ENCODE results near the gene CUL3. TPM values are rescaled to one million over a fixed set of nuclear protein-coding genes. Genes with fewer than 3 reads are reported as not detected.

Gene CUL3
- total RNA-seq, 1 donor from 2014 or later, result 196 TPM

DNA sequence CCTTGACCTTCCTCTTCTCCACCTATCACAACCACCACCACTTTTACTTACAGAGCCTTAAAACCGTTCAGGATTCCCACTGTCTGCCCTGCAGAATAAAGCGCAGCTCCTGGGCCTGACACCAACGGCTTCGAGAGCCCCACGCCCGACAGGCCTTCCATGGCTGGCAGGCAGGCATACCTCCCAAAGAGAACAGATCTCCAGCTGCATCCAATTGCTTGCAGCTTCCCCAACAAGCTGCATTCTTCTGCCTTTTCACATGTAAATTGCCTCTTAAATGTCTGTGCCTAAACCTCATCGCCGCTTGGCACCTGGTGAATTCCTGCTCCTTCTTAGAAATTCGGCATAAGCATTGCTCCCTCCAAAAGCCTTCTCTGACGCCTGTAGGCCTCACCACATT is 151.7 kb downstream of the CUL3 start:
- no peak for TF ChIP-seq EZH2phosphoT487 (IDR thresholded peaks at IDR 0.05)
- TF ChIP-seq EZH2 (IDR thresholded peaks at IDR 0.05), result no peak
- TF ChIP-seq CTCF (IDR thresholded peaks at IDR 0.05), result no peak
- no peak overlapping the region for H3K4me3 ChIP-seq
- H3F3A ChIP-seq (ENCODE audit: low read depth), result peaks cover 3% of the 10 kb centered on the region
- H3K4me3 Mint-ChIP-seq, result peak overlapping the region; percentile 37
- no peak overlapping the region for H3K27ac Mint-ChIP-seq
- H3K27me3 Mint-ChIP-seq (ENCODE audit: insufficient read depth, low read depth), result peaks cover 20% of the 10 kb centered on the region
- peaks cover 22% of the 10 kb centered on the region for H3K9me3 Mint-ChIP-seq
- H3K4me1 Mint-ChIP-seq, result peaks cover 11% of the 10 kb centered on the region
- H3K9ac ChIP-seq, result no peak overlapping the region
- H3K9me3 ChIP-seq (ENCODE audit: low read depth), result no peaks in the 10 kb centered on the region
- peak overlapping the region; percentile 90 for H2AFZ ChIP-seq (replicated peaks)
- H4K20me1 ChIP-seq (ENCODE audit: low read depth), result no peaks in the 10 kb centered on the region
- no peaks in the 10 kb centered on the region for H3K79me2 ChIP-seq (ENCODE audit: low read depth)
- H3K27ac ChIP-seq, result no peak overlapping the region
- DNase-seq (ENCODE audit: low spot score), result peak; percentile 86
- H3K4me2 ChIP-seq, result no peak overlapping the region
- H3K36me3 Mint-ChIP-seq, result no peaks in the 10 kb centered on the region
- no peaks in the 10 kb centered on the region for H3K27me3 ChIP-seq
- H3K36me3 ChIP-seq, result no peaks in the 10 kb centered on the region
- peaks cover 3% of the 10 kb centered on the region for H3K4me1 ChIP-seq

DNA sequence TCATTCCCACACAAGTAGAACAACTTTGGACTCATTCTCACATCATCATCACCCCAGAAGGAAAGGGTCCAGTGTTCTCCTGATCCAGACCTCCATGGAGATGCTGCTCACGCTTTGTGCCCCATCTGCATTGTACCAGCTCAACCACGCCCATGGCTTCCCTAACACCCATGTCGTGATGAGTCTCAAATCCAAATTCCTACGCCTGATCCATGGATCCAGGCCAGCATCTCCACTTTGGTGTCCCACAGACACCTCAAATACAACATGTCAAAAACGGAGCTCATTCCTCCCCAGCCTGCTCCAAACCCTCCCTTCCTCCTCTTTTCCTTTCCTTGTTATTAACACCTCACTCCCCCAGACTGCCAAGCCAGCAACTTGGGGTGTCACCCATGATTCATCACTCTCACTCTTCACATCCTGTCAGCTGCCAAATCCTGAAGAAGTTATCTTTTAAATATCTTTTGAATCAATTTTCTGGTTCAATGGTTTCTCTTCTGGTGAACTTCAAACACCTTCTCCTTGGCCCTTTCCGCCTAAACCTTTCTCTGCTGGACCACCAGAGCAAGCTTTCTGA is 153.1 kb downstream of the CUL3 start:
- Mint-ChIP-seq H3K9me3 (peaks cover 22% of the 10 kb centered on the region), H3K4me3 (no peak overlapping the region), H3K36me3 (no peaks in the 10 kb centered on the region), H3K4me1 (peaks cover 11% of the 10 kb centered on the region), H3K27ac (no peak overlapping the region), H3K27me3 (ENCODE audit: insufficient read depth, low read depth) (peaks cover 20% of the 10 kb centered on the region)
- H4K20me1 ChIP-seq (ENCODE audit: low read depth), result no peaks in the 10 kb centered on the region
- TF ChIP-seq CTCF (IDR thresholded peaks at IDR 0.05), result no peak
- no peak for TF ChIP-seq EZH2 (IDR thresholded peaks at IDR 0.05)
- TF ChIP-seq EZH2phosphoT487 (IDR thresholded peaks at IDR 0.05), result no peak
- no peak overlapping the region for H3K4me2 ChIP-seq
- H3K9me3 ChIP-seq (ENCODE audit: low read depth), result no peaks in the 10 kb centered on the region
- no peak for DNase-seq (ENCODE audit: low spot score)
- no peak overlapping the region for H3K4me3 ChIP-seq
- H3F3A ChIP-seq (ENCODE audit: low read depth), result peaks cover 3% of the 10 kb centered on the region
- H3K79me2 ChIP-seq (ENCODE audit: low read depth), result no peaks in the 10 kb centered on the region
- peaks cover 3% of the 10 kb centered on the region for H3K4me1 ChIP-seq
- no peaks in the 10 kb centered on the region for H3K27me3 ChIP-seq
- H3K9ac ChIP-seq, result no peak overlapping the region
- H3K27ac ChIP-seq, result no peak overlapping the region
- no peak overlapping the region for H2AFZ ChIP-seq (replicated peaks)
- H3K36me3 ChIP-seq, result no peaks in the 10 kb centered on the region

GRCh38 chr2:224429441-224429810 is 155.7 kb downstream of the CUL3 start:
- no peak for DNase-seq (ENCODE audit: low spot score)
- Mint-ChIP-seq H3K27ac (no peak overlapping the region), H3K36me3 (no peaks in the 10 kb centered on the region), H3K9me3 (peaks cover 22% of the 10 kb centered on the region), H3K4me3 (no peak overlapping the region), H3K4me1 (peaks cover 11% of the 10 kb centered on the region), H3K27me3 (ENCODE audit: insufficient read depth, low read depth) (peaks cover 21% of the 10 kb centered on the region)
- Histone ChIP-seq H3K9ac (no peak overlapping the region), H3K36me3 (no peaks in the 10 kb centered on the region), H3K27me3 (no peaks in the 10 kb centered on the region), H3F3A (ENCODE audit: low read depth) (peaks cover 3% of the 10 kb centered on the region), H4K20me1 (ENCODE audit: low read depth) (no peaks in the 10 kb centered on the region), H3K4me2 (no peak overlapping the region), H3K79me2 (ENCODE audit: low read depth) (no peaks in the 10 kb centered on the region), H3K4me1 (peaks cover 3% of the 10 kb centered on the region), H3K4me3 (no peak overlapping the region), H3K27ac (no peak overlapping the region), H3K9me3 (ENCODE audit: low read depth) (no peaks in the 10 kb centered on the region), H2AFZ (replicated peaks) (no peak overlapping the region)
- TF ChIP-seq EZH2 (IDR thresholded peaks at IDR 0.05) (no peak), EZH2phosphoT487 (IDR thresholded peaks at IDR 0.05) (no peak), CTCF (IDR thresholded peaks at IDR 0.05) (no peak)

Data from neural progenitor cell (in vitro differentiated cells).